ENCODE results near the gene MSL3. TPM values are rescaled to one million over a fixed set of nuclear protein-coding genes. Genes with fewer than 3 reads are reported as not detected.

The MSL3 gene
- total and polyA plus RNA-seq, 2 donors (not counting 3 experiments of a cell fraction or from before 2014, with no cell fraction given): 54.2 to 58.7 TPM

DNA sequence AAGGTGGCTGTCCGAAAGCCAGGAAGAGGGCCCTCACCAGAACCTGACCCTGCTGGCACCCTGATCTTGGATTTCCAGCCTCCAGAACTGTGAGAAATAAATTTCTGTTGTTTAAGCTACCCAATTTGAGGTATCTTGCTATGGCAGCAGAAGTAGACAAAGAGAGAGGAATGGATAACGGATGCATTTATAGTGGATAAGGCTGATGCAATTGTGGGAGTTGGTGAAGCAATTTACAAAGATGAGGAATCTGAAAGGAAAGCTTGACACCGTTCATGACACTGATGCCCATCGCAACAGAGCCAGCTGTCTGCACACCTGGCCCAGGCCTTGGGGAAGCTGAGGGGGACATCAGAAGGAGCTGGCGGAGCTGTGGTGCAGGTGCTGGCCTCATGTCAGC, 35.7 kb upstream of the MSL3 start:
- no peaks in the 10 kb centered on the region for H3K36me3 ChIP-seq (ENCODE audit: control insufficient read depth in 2 of 2, extremely low read depth in 1 of 2, insufficient read depth in 2 of 2, low read length in 2 of 2)
- H3K27ac ChIP-seq (ENCODE audit: insufficient read depth, low read depth, low read length): no peak overlapping the region
- no TSS peak for BruUV-seq (replicated peaks)
- TF ChIP-seq, protein P1, sequence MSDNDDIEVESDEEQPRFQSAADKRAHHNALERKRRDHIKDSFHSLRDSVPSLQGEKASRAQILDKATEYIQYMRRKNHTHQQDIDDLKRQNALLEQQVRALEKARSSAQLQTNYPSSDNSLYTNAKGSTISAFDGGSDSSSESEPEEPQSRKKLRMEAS (IDR thresholded peaks at IDR 0.05; ENCODE audit: insufficient read depth, insufficient read length): no peak
- TF ChIP-seq JUN (IDR thresholded peaks at IDR 0.05; ENCODE audit: borderline replicate concordance, insufficient read depth, insufficient read length, low read depth) (no peak), FOS (IDR thresholded peaks at IDR 0.05; ENCODE audit: borderline replicate concordance, insufficient read depth, low read length) (no peak)
- no peaks in the 10 kb centered on the region for H3K9me3 ChIP-seq (replicated peaks; ENCODE audit: control insufficient read depth, insufficient read depth, low read length)
- DNase-seq (ENCODE audit: low read depth, low spot score) (no peak), FAIRE-seq (no peak)
- intact Hi-C loops (cut with micrococcal nuclease) (no loop called here), dilution Hi-C loops (cut with MboI; ENCODE audit: extremely low pct_ligation_motif_present, low sequenced_read_pairs) (no loop called here)
- H3K27me3 ChIP-seq (ENCODE audit: control insufficient read depth in 2 of 2, insufficient read depth in 2 of 2, low read length in 2 of 2): no peaks in the 10 kb centered on the region
- H3K4me3 ChIP-seq (replicated peaks in 1 of 3; ENCODE audit: insufficient read depth in 1 of 3, low read depth in 1 of 3, low read length in 3 of 3): no peak overlapping the region
- H4K20me1 ChIP-seq (replicated peaks; ENCODE audit: control insufficient read depth, extremely low read depth, insufficient read depth, low read length): no peaks in the 10 kb centered on the region
- ChIA-PET CTCF (no interaction called here), POLR2A (no interaction called here)
- no peaks in the 10 kb centered on the region for H3K4me1 ChIP-seq (ENCODE audit: control insufficient read depth, extremely low read depth, insufficient read depth, low read length)
- no peak overlapping the region for H3K4me2 ChIP-seq (ENCODE audit: insufficient read depth, low read length)
- no peaks in the 10 kb centered on the region for H3K9me1 ChIP-seq (replicated peaks; ENCODE audit: control insufficient read depth, extremely low read depth, insufficient read depth, low read length)
- no peak overlapping the region for H2AFZ ChIP-seq (ENCODE audit: low read depth, low read length)
- H3K9ac ChIP-seq (replicated peaks; ENCODE audit: extremely low read depth, insufficient read depth, low read length): no peak overlapping the region
- no peaks in the 10 kb centered on the region for H3K79me2 ChIP-seq (ENCODE audit: control insufficient read depth, insufficient read depth, low read length)

DNA sequence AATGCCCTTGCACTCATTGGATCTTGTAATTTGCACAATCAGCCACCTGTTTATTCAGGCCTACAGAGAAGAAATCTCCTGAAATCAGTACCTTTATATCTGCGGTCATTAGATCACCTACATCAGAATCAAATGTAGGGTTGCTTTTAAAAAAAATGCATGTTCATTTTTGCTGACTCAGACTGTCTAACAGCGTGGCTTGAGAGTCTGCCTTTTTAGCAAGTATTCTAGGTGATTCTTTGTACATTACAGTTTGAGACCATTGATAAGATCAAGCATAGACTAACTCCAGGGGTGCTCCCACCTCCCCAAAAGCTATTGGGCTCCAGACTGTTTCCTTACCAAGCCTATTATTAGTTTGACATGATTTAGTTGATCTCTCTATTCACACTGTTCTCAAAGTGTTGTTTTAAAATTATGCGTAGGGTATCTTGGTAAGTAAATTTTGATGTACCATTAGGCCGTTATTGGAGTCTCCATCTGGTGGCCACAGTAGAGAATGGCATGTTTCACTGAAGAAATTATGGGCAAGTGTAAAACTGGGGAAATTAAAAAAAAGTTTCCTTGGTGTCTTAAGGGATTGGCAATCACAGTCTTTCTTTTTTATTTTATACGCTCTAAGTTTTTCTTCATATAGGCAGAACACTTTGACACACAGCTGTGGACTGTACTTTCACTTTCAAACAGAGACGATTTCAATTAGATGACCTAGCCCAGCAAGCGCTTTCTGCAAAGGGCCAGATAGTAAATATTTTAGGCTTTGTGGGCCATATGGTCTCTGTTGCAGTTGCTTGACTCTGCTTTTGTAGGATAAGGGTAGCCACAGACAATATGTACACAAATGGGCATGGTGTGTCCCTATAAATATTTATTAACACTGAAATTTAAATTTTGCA, 33.7 kb upstream of the MSL3 start:
- H3K9me3 ChIP-seq (replicated peaks; ENCODE audit: control insufficient read depth, insufficient read depth, low read length): no peaks in the 10 kb centered on the region
- no peaks in the 10 kb centered on the region for H3K4me1 ChIP-seq (ENCODE audit: control insufficient read depth, extremely low read depth, insufficient read depth, low read length)
- POLR2A ChIA-PET: no interaction called here
- H3K79me2 ChIP-seq (ENCODE audit: control insufficient read depth, insufficient read depth, low read length): no peaks in the 10 kb centered on the region
- BruUV-seq (replicated peaks): no TSS peak
- no peaks in the 10 kb centered on the region for H3K9me1 ChIP-seq (replicated peaks; ENCODE audit: control insufficient read depth, extremely low read depth, insufficient read depth, low read length)
- intact Hi-C loops (cut with micrococcal nuclease) (loop anchor here (1.0 kb wide), 2 partner anchors 191 to 580 kb away; no protein-coding TSS in a partner anchor), dilution Hi-C loops (cut with MboI; ENCODE audit: extremely low pct_ligation_motif_present, low sequenced_read_pairs) (no loop called here)
- no peak overlapping the region for H3K9ac ChIP-seq (replicated peaks; ENCODE audit: extremely low read depth, insufficient read depth, low read length)
- H4K20me1 ChIP-seq (replicated peaks; ENCODE audit: control insufficient read depth, extremely low read depth, insufficient read depth, low read length): no peaks in the 10 kb centered on the region
- no peak overlapping the region for H3K4me3 ChIP-seq (replicated peaks in 1 of 3; ENCODE audit: insufficient read depth in 1 of 3, low read depth in 1 of 3, low read length in 3 of 3)
- H3K4me2 ChIP-seq (ENCODE audit: insufficient read depth, low read length): no peak overlapping the region
- H3K27ac ChIP-seq (ENCODE audit: insufficient read depth, low read depth, low read length): no peak overlapping the region
- no peaks in the 10 kb centered on the region for H3K27me3 ChIP-seq (ENCODE audit: control insufficient read depth in 2 of 2, insufficient read depth in 2 of 2, low read length in 2 of 2)
- CTCF ChIA-PET: interaction anchor here (1.2 kb wide), 1 partner anchor 9 kb away, joined by 3 read pairs; no protein-coding TSS in a partner anchor
- FAIRE-seq: peak; percentile 8
- no peak overlapping the region for H2AFZ ChIP-seq (ENCODE audit: low read depth, low read length)
- peak; percentile 29 for DNase-seq (ENCODE audit: low read depth, low spot score)
- TF ChIP-seq, protein P2, sequence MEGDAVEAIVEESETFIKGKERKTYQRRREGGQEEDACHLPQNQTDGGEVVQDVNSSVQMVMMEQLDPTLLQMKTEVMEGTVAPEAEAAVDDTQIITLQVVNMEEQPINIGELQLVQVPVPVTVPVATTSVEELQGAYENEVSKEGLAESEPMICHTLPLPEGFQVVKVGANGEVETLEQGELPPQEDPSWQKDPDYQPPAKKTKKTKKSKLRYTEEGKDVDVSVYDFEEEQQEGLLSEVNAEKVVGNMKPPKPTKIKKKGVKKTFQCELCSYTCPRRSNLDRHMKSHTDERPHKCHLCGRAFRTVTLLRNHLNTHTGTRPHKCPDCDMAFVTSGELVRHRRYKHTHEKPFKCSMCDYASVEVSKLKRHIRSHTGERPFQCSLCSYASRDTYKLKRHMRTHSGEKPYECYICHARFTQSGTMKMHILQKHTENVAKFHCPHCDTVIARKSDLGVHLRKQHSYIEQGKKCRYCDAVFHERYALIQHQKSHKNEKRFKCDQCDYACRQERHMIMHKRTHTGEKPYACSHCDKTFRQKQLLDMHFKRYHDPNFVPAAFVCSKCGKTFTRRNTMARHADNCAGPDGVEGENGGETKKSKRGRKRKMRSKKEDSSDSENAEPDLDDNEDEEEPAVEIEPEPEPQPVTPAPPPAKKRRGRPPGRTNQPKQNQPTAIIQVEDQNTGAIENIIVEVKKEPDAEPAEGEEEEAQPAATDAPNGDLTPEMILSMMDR (IDR thresholded peaks at IDR 0.05; ENCODE audit: extremely low read depth in 1 of 2, insufficient read depth in 1 of 2, low read depth in 1 of 2, low read length in 2 of 2): peak in 1 of 2 donors; percentile 48
- no peak for TF ChIP-seq EZH2 (IDR thresholded peaks at IDR 0.05; ENCODE audit: borderline replicate concordance, low read depth, low read length, severe bottlenecking)
- TF ChIP-seq MYC (IDR thresholded peaks at IDR 0.05; ENCODE audit: low read depth, low read length): no peak
- TF ChIP-seq FOS (IDR thresholded peaks at IDR 0.05; ENCODE audit: borderline replicate concordance, insufficient read depth, low read length): no peak
- TF ChIP-seq, protein P1 (IDR thresholded peaks at IDR 0.05; ENCODE audit: insufficient read depth, insufficient read length): no peak
- TF ChIP-seq POLR2A (IDR thresholded peaks at IDR 0.05; ENCODE audit: low read depth, low read length): no peak
- no peaks in the 10 kb centered on the region for H3K36me3 ChIP-seq (ENCODE audit: control insufficient read depth in 2 of 2, extremely low read depth in 1 of 2, insufficient read depth in 2 of 2, low read length in 2 of 2)

Measured in endothelial cell of umbilical vein (primary cell).